ENCODE results near the gene SGCE.

- TF ChIP-seq, protein P1, sequence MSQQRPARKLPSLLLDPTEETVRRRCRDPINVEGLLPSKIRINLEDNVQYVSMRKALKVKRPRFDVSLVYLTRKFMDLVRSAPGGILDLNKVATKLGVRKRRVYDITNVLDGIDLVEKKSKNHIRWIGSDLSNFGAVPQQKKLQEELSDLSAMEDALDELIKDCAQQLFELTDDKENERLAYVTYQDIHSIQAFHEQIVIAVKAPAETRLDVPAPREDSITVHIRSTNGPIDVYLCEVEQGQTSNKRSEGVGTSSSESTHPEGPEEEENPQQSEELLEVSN (IDR thresholded peaks at IDR 0.05; ENCODE audit: borderline replicate concordance in 1 of 2, extremely low read depth in 1 of 2, insufficient read depth in 1 of 2, insufficient read length in 1 of 2, low read depth in 1 of 2, low read length in 1 of 2, poor library complexity in 1 of 2, severe bottlenecking in 1 of 2) = no peak
- no peak for TF ChIP-seq RAD21 (CRISPR knock-in tag; conservative IDR thresholded peaks at IDR 0.05 in 1 of 2, IDR thresholded peaks at IDR 0.05 in 1 of 2)
- TF ChIP-seq POLR2A (conservative IDR thresholded peaks at IDR 0.05) = no peak
- no peak for TF ChIP-seq BCL6 (CRISPR knock-in tag; IDR thresholded peaks at IDR 0.05)
- TF ChIP-seq PKNOX1 (IDR thresholded peaks at IDR 0.05) = no peak
- TF ChIP-seq PHF20 (IDR thresholded peaks at IDR 0.05; ENCODE audit: partially characterized antibody) = no peak
- no peak for TF ChIP-seq RNF2 (IDR thresholded peaks at IDR 0.05)
- no peak for TF ChIP-seq FOXM1 (IDR thresholded peaks at IDR 0.05; ENCODE audit: low read depth)
- TF ChIP-seq FOXM1 (CRISPR knock-in tag; IDR thresholded peaks at IDR 0.05; ENCODE audit: low read depth) = no peak
- TF ChIP-seq ZNF384 (IDR thresholded peaks at IDR 0.05; ENCODE audit: low read depth, low read length) = no peak
- no peak for TF ChIP-seq FOS (IDR thresholded peaks at IDR 0.05; ENCODE audit: extremely low read depth, insufficient read length)
- no peak for TF ChIP-seq SRSF9 (IDR thresholded peaks at IDR 0.05; ENCODE audit: borderline replicate concordance, low read depth, low read length)
- TF ChIP-seq KLF6 (CRISPR knock-in tag; IDR thresholded peaks at IDR 0.05; ENCODE audit: borderline replicate concordance) = no peak
These were observed 55.7 kb downstream of the SGCE start for GRCh38 chr7:94600267-94600666.
